ENCODE data around the gene DENND1B. TPM values are rescaled to one million over a fixed set of nuclear protein-coding genes. Genes with fewer than 3 reads are reported as not detected.
A peak's percentile ranks its signal among the peaks of the same experiment; 100 is the strongest.

The DENND1B gene
- total RNA-seq, 1 donor from 2014 or later: 7.5 TPM

- no peak for TF ChIP-seq CTCF (IDR thresholded peaks at IDR 0.05; ENCODE audit: insufficient read depth, low read length, poor library complexity, severe bottlenecking)
- H3K27me3 ChIP-seq (ENCODE audit: control insufficient read depth, insufficient read depth, low read length): no peaks in the 10 kb centered on the region
- H3K36me3 ChIP-seq (ENCODE audit: control insufficient read depth, insufficient read depth, low read length): no peaks in the 10 kb centered on the region
- H3K4me3 ChIP-seq (ENCODE audit: low read depth, low read length): no peak overlapping the region
- no peak for DNase-seq (ENCODE audit: low read depth)
Measured at GRCh38 chr1:197781968-197782721, 6.9 kb upstream of the DENND1B start.

GRCh38 chr1:197779921-197780320 is 4.6 kb upstream of the DENND1B start:
- no peaks in the 10 kb centered on the region for H3K36me3 ChIP-seq (ENCODE audit: control insufficient read depth, insufficient read depth, low read length)
- no peak for DNase-seq (ENCODE audit: low read depth)
- TF ChIP-seq CTCF (IDR thresholded peaks at IDR 0.05; ENCODE audit: insufficient read depth, low read length, poor library complexity, severe bottlenecking): no peak
- H3K4me3 ChIP-seq (ENCODE audit: low read depth, low read length): no peak overlapping the region
- H3K27me3 ChIP-seq (ENCODE audit: control insufficient read depth, insufficient read depth, low read length): no peaks in the 10 kb centered on the region

GRCh38 chr1:197778366-197778945 is 3.2 kb upstream of the DENND1B start:
- TF ChIP-seq CTCF (IDR thresholded peaks at IDR 0.05; ENCODE audit: insufficient read depth, low read length, poor library complexity, severe bottlenecking): no peak
- no peak for DNase-seq (ENCODE audit: low read depth)
- no peaks in the 10 kb centered on the region for H3K36me3 ChIP-seq (ENCODE audit: control insufficient read depth, insufficient read depth, low read length)
- H3K27me3 ChIP-seq (ENCODE audit: control insufficient read depth, insufficient read depth, low read length): no peaks in the 10 kb centered on the region
- no peak overlapping the region for H3K4me3 ChIP-seq (ENCODE audit: low read depth, low read length)

- Histone ChIP-seq H3K27me3 (ENCODE audit: control insufficient read depth, insufficient read depth, low read length) (no peaks in the 10 kb centered on the region), H3K4me3 (ENCODE audit: low read depth, low read length) (no peak overlapping the region), H3K36me3 (ENCODE audit: control insufficient read depth, insufficient read depth, low read length) (no peaks in the 10 kb centered on the region)
- no peak for TF ChIP-seq CTCF (IDR thresholded peaks at IDR 0.05; ENCODE audit: insufficient read depth, low read length, poor library complexity, severe bottlenecking)
- DNase-seq (ENCODE audit: low read depth): no peak
Measured at GRCh38 chr1:197776351-197777105, 1.2 kb upstream of the DENND1B start.

- no peak for TF ChIP-seq CTCF (IDR thresholded peaks at IDR 0.05; ENCODE audit: insufficient read depth, low read length, poor library complexity, severe bottlenecking)
- no peaks in the 10 kb centered on the region for H3K27me3 ChIP-seq (ENCODE audit: control insufficient read depth, insufficient read depth, low read length)
- no peak for DNase-seq (ENCODE audit: low read depth)
- H3K36me3 ChIP-seq (ENCODE audit: control insufficient read depth, insufficient read depth, low read length): no peaks in the 10 kb centered on the region
- peak overlapping the region; percentile 52 for H3K4me3 ChIP-seq (ENCODE audit: low read depth, low read length)
Measured at GRCh38 chr1:197774466-197775281, 606 bp downstream of the DENND1B start.
